Upper lobe of right lung (tissue), 1 donor: ENCODE measurements around the gene CDH22. TPM values are rescaled to one million over a fixed set of nuclear protein-coding genes. Genes with fewer than 3 reads are reported as not detected.

Experiments used
- ATAC-seq: fragments of 200-7000 bp; cut with Tn5 transposase; one replicate; pipeline ENCODE4 v1.9.1; 2020; ENCODE audit warnings: mild to moderate bottlenecking, moderate library complexity
- DNase-seq: peaks from one replicate; pipeline ENCODE4 v3.0.0-alpha.2; 2020
- H3K27ac ChIP-seq: fragments of 200-600 bp; one replicate; pipeline ENCODE4 v1.8.0; 2022
- H3K27me3 ChIP-seq: fragments of 200-600 bp; one replicate; pipeline ENCODE4 v1.8.0; 2022; ENCODE audit warnings: mild to moderate bottlenecking
- H3K36me3 ChIP-seq: fragments of 200-600 bp; one replicate; pipeline ENCODE4 v1.8.0; 2022
- H3K4me1 ChIP-seq: fragments of 200-600 bp; one replicate; pipeline ENCODE4 v1.8.0; 2022
- H3K4me3 ChIP-seq: fragments of 200-600 bp; one replicate; pipeline ENCODE4 v1.8.0; 2022; ENCODE audit warnings: mild to moderate bottlenecking
- H3K9me3 ChIP-seq: fragments of 200-600 bp; one replicate; pipeline ENCODE4 v1.8.0; 2022
- CTCF ChIP-seq: fragments of 200-600 bp; IDR thresholded peaks from one replicate; pipeline ENCODE4 v1.8.0; 2022; ENCODE audit warnings: antibody characterized with exemption
- intact Hi-C: fragments of 100-400 bp; cut with DNase I; formaldehyde crosslinking; loops from one replicate; pipeline ENCODE4 v1.11.0; 2022
- total RNA-seq: library from RNA; stranded (reverse); fragmentation: NEBNext Ultra II Directional; extraction: Animal tissue kit (Norgen Biotek cat#: 25700); gene quantifications from one replicate; pipeline ENCODE4 v1.2.1, GENCODE V29; 2021
- donor health status: DM: no; HTN: yes; CAD: no; lungs with severe emphysema.

Gene CDH22
- total RNA-seq, 1 donor from 2014 or later, result 0.46 TPM

GRCh38 chr20:46188866-46189541 lies 119.3 kb downstream of the CDH22 start:
- H3K36me3 ChIP-seq, result no peaks in the 10 kb centered on the region
- no peak overlapping the region for H3K4me3 ChIP-seq
- intact Hi-C loops, result no loop called here
- no peaks in the 10 kb centered on the region for H3K9me3 ChIP-seq
- no peak overlapping the region for H3K27ac ChIP-seq
- H3K4me1 ChIP-seq, result no peaks in the 10 kb centered on the region
- peaks cover 14% of the 10 kb centered on the region for H3K27me3 ChIP-seq
- ATAC-seq (no peak), DNase-seq (no peak)
- TF ChIP-seq CTCF, result no peak

GRCh38 chr20:46186210-46186609 lies 122.1 kb downstream of the CDH22 start:
- intact Hi-C loops, result no loop called here
- TF ChIP-seq CTCF, result no peak
- Histone ChIP-seq H3K27ac (no peak overlapping the region), H3K36me3 (no peaks in the 10 kb centered on the region), H3K9me3 (no peaks in the 10 kb centered on the region), H3K4me1 (no peaks in the 10 kb centered on the region), H3K27me3 (peaks cover 25% of the 10 kb centered on the region), H3K4me3 (no peak overlapping the region)
- ATAC-seq (no peak), DNase-seq (no peak)

- TF ChIP-seq CTCF, result no peak
- H3K36me3 ChIP-seq, result no peaks in the 10 kb centered on the region
- ATAC-seq (no peak), DNase-seq (no peak)
- H3K4me3 ChIP-seq, result no peak overlapping the region
- H3K27ac ChIP-seq, result no peak overlapping the region
- H3K4me1 ChIP-seq, result no peaks in the 10 kb centered on the region
- intact Hi-C loops, result no loop called here
- H3K27me3 ChIP-seq, result peaks cover 27% of the 10 kb centered on the region
- no peaks in the 10 kb centered on the region for H3K9me3 ChIP-seq
These were observed 122.9 kb downstream of the CDH22 start for GRCh38 chr20:46185353-46185752.

GRCh38 chr20:46183768-46184167 lies 124.5 kb downstream of the CDH22 start:
- no peak for TF ChIP-seq CTCF
- no peaks in the 10 kb centered on the region for H3K4me1 ChIP-seq
- no peaks in the 10 kb centered on the region for H3K9me3 ChIP-seq
- no peak overlapping the region for H3K4me3 ChIP-seq
- H3K27me3 ChIP-seq, result peaks cover 36% of the 10 kb centered on the region
- ATAC-seq (no peak), DNase-seq (no peak)
- no peaks in the 10 kb centered on the region for H3K36me3 ChIP-seq
- no peak overlapping the region for H3K27ac ChIP-seq
- intact Hi-C loops, result no loop called here

- Histone ChIP-seq H3K4me3 (no peak overlapping the region), H3K4me1 (no peaks in the 10 kb centered on the region), H3K27me3 (peaks cover 31% of the 10 kb centered on the region), H3K9me3 (no peaks in the 10 kb centered on the region), H3K27ac (no peak overlapping the region), H3K36me3 (no peaks in the 10 kb centered on the region)
- intact Hi-C loops, result no loop called here
- ATAC-seq (no peak), DNase-seq (no peak)
- TF ChIP-seq CTCF, result no peak
These were observed 125.8 kb downstream of the CDH22 start for GRCh38 chr20:46182276-46183200.
